Suprapubic skin (tissue), 4 donors: Measurements from ENCODE around the gene OR6C4.

ENCODE experiments used
- CTCF ChIP-seq, 2 donors: fragments of 200-600 bp in 1 of 2; fragments of 450-650 bp in 1 of 2; sonication (generic) in 1 of 2; IDR thresholded peaks; one replicate each; pipeline ENCODE4 v1.5.1; 2016 to 2019; ENCODE audit warnings: antibody characterized with exemption in 2 of 2, mild to moderate bottlenecking in 1 of 2, moderate library complexity in 1 of 2
- EP300 ChIP-seq: sonication (generic); formaldehyde crosslinking; IDR thresholded peaks from one replicate; pipeline ENCODE4 v1.6.1; 2017; ENCODE audit warnings: antibody characterized with exemption
- POLR2A ChIP-seq, 2 donors: fragments of 450-650 bp; IDR thresholded peaks; one replicate each; pipeline ENCODE4 v1.6.1; 2017; ENCODE audit warnings: antibody characterized with exemption in 2 of 2, mild to moderate bottlenecking in 2 of 2, moderate library complexity in 2 of 2
- POLR2AphosphoS5 ChIP-seq, 3 donors: sonication (generic); formaldehyde crosslinking; IDR thresholded peaks; one replicate each; pipeline ENCODE4 v1.6.1; 2017; ENCODE audit warnings: antibody characterized with exemption in 3 of 3

GRCh38 chr12:55585817-55586216, 36.4 kb downstream of the OR6C4 start:
- no peak for TF ChIP-seq CTCF (IDR thresholded peaks at IDR 0.05)
- no peak for TF ChIP-seq POLR2A (IDR thresholded peaks at IDR 0.05)
- no peak for TF ChIP-seq EP300
- no peak for TF ChIP-seq POLR2AphosphoS5 (IDR thresholded peaks at IDR 0.05)
